Psoas muscle (tissue), 8 donors: ENCODE measurements around the gene JAM3. TPM values are rescaled to one million over a fixed set of nuclear protein-coding genes. Genes with fewer than 3 reads are reported as not detected.
A peak's percentile ranks its signal among the peaks of the same experiment; 100 is the strongest.

Source experiments
- ATAC-seq, 4 donors: fragments of 200-7000 bp; cut with Tn5 transposase; one replicate each; pipeline ENCODE4 v1.9.1; 2020; ENCODE audit warnings: moderate library complexity in 3 of 4, mild to moderate bottlenecking in 2 of 4
- DNase-seq, 2 donors: peaks; one replicate each; pipeline ENCODE4 v3.0.0-alpha.2; 2020
- H3K27ac ChIP-seq: fragments of 200-600 bp; one replicate; pipeline ENCODE4 v1.8.0; 2022
- H3K27me3 ChIP-seq, 3 donors: fragments of 200-600 bp in 1 of 3; one replicate each; pipeline versions ENCODE4 v1.6.1 to v1.8.0; 2013 to 2022; ENCODE audit warnings: low read length in 2 of 3, mild to moderate bottlenecking in 2 of 3, moderate library complexity in 1 of 3; ENCODE audit not compliant: insufficient read depth in 3 of 3
- H3K36me3 ChIP-seq, 2 donors: fragments of 200-600 bp in 1 of 2; one replicate each; pipeline versions ENCODE4 v1.6.1 to v1.8.0; 2013 to 2022; ENCODE audit warnings: low read depth in 1 of 2, mild to moderate bottlenecking in 1 of 2, moderate library complexity in 1 of 2; ENCODE audit not compliant: insufficient read depth in 1 of 2
- H3K4me1 ChIP-seq: fragments of 200-600 bp; one replicate; pipeline ENCODE4 v1.8.0; 2022
- H3K4me3 ChIP-seq: fragments of 200-600 bp; one replicate; pipeline ENCODE4 v1.8.0; 2022; ENCODE audit warnings: mild to moderate bottlenecking
- H3K9me3 ChIP-seq: fragments of 200-600 bp; one replicate; pipeline ENCODE4 v1.8.0; 2022
- WGBS, 3 donors: extraction: QIAGEN DNeasy Blood & Tissue Kit; methylation state at CpG; one replicate each; pipeline versions ENCODE4 v1.1.6 to v1.1.7; 2013; 5-methylcytosine and 5-hydroxymethylcytosine counted together
- intact Hi-C, 2 donors: fragments of 100-400 bp; cut with DNase I; formaldehyde crosslinking; loops; one replicate each; pipeline versions ENCODE4 v1.11.0 to v1.14.2; 2022
- polyA plus RNA-seq, 3 donors: library from polyadenylated mRNA; stranded (reverse); fragments of 200-250 nt; gene quantifications; one replicate each; pipeline ENCODE4 v1.2.3, GENCODE V29; 2013
- total RNA-seq, 4 donors: library from RNA; stranded (reverse); fragmentation: NEBNext Ultra II Directional in 2 of 4; extraction: Animal tissue kit (Norgen Biotek cat#: 25700) in 2 of 4; gene quantifications; one replicate each; pipeline versions ENCODE4 v1.2.1 to v1.2.4, GENCODE V29; 2021 to 2023
- TF ChIP-seq, protein P1 (sequence below): fragments of 200-600 bp; IDR thresholded peaks from one replicate; pipeline ENCODE4 v1.8.0; 2022; ENCODE audit warnings: antibody characterized with exemption
- donor health status: healthy with polysubstance abuse.
- donor health status: DM: no; HTN: no; CAD: no; lungs with moderate emphysema.
- donor health status: Bipolar disorder and iron deficiency.
- donor health status: healthy.
- donor health status: DM: yes; HTN: yes; CAD: no.
- donor health status: DM: no; HTN: no; CAD: no.
- donor health status: DM: no; HTN: no; CAD: no.
- donor health status: DM: yes; HTN: yes; CAD: no.

The JAM3 gene
- total and polyA plus RNA-seq, 7 donors, result 2.4 to 12.7 (median 5.8) TPM

GRCh38 chr11:134125507-134125906, 56.6 kb downstream of the JAM3 start:
- ATAC-seq (peak in 2 of 4 donors; percentile 14 to 21), DNase-seq (no peak)
- Histone ChIP-seq H3K27me3 (no peaks in the 10 kb centered on the region), H3K9me3 (no peaks in the 10 kb centered on the region), H3K36me3 (no peaks in the 10 kb centered on the region), H3K27ac (peak overlapping the region; percentile 69), H3K4me3 (peak overlapping the region; percentile 72), H3K4me1 (peaks cover 40% of the 10 kb centered on the region)
- TF ChIP-seq, protein P1, sequence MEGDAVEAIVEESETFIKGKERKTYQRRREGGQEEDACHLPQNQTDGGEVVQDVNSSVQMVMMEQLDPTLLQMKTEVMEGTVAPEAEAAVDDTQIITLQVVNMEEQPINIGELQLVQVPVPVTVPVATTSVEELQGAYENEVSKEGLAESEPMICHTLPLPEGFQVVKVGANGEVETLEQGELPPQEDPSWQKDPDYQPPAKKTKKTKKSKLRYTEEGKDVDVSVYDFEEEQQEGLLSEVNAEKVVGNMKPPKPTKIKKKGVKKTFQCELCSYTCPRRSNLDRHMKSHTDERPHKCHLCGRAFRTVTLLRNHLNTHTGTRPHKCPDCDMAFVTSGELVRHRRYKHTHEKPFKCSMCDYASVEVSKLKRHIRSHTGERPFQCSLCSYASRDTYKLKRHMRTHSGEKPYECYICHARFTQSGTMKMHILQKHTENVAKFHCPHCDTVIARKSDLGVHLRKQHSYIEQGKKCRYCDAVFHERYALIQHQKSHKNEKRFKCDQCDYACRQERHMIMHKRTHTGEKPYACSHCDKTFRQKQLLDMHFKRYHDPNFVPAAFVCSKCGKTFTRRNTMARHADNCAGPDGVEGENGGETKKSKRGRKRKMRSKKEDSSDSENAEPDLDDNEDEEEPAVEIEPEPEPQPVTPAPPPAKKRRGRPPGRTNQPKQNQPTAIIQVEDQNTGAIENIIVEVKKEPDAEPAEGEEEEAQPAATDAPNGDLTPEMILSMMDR, result no peak
- intact Hi-C loops, result no loop called here
- WGBS, 3 donors, result 31 to 39% (median 38%) methylated on average over 9 of the region's 9 CpGs

- peaks cover under 1% of the 10 kb centered on the region for H3K9me3 ChIP-seq
- no peaks in the 10 kb centered on the region for H3K27me3 ChIP-seq
- peaks cover 32% of the 10 kb centered on the region for H3K4me1 ChIP-seq
- WGBS, 3 donors, result 26 to 81% (median 78%) methylated on average over 1 of the region's 1 CpG
- TF ChIP-seq, protein P1, result no peak
- ATAC-seq, result peak; percentile 34 to 67 (median 47)
- no peak for DNase-seq
- H3K27ac ChIP-seq, result peak overlapping the region; percentile 69
- no peaks in the 10 kb centered on the region for H3K36me3 ChIP-seq
- intact Hi-C loops, result no loop called here
- H3K4me3 ChIP-seq, result no peak overlapping the region
Measured at GRCh38 chr11:134126217-134126822, 57.4 kb downstream of the JAM3 start.

- Histone ChIP-seq H3K27ac (no peak overlapping the region), H3K9me3 (peaks cover 13% of the 10 kb centered on the region), H3K4me1 (no peaks in the 10 kb centered on the region), H3K27me3 (no peaks in the 10 kb centered on the region), H3K36me3 (no peaks in the 10 kb centered on the region), H3K4me3 (no peak overlapping the region)
- TF ChIP-seq, protein P1, result no peak
- ATAC-seq, result no peak
- WGBS, 3 donors, result 95 to 98% (median 98%) methylated on average over 2 of the region's 2 CpGs
- DNase-seq, result no peak
- intact Hi-C loops, result no loop called here
Measured at GRCh38 chr11:134131628-134132244, 62.9 kb downstream of the JAM3 start.

- TF ChIP-seq, protein P1, result no peak
- no peaks in the 10 kb centered on the region for H3K36me3 ChIP-seq
- DNase-seq, result no peak
- intact Hi-C loops, result no loop called here
- H3K4me3 ChIP-seq, result no peak overlapping the region
- no peak overlapping the region for H3K27ac ChIP-seq
- no peaks in the 10 kb centered on the region for H3K4me1 ChIP-seq
- ATAC-seq, result no peak
- H3K27me3 ChIP-seq, result no peaks in the 10 kb centered on the region
- H3K9me3 ChIP-seq, result peaks cover 13% of the 10 kb centered on the region
Measured at GRCh38 chr11:134132808-134133207, 63.9 kb downstream of the JAM3 start.

DNA sequence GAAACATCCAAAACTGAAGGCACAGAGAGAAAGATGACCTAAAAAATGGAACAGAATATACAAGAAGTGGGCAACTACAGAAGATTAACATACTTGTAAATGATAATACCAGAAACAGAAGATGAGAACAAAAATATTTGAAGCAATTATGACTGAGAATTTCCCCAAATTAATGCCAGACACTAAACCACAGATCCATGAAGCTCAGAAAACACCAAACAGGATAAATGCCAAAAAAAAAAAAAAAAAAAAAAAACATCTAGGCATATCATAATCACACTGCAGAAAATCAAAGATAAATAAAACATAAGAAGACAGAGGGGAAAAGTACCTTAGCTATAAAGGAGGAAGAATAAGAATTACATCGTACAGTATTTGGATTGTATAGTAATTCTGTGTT, 65.3 kb downstream of the JAM3 start:
- Histone ChIP-seq H3K4me1 (no peaks in the 10 kb centered on the region), H3K27ac (no peak overlapping the region), H3K4me3 (no peak overlapping the region), H3K36me3 (no peaks in the 10 kb centered on the region), H3K9me3 (peaks cover 13% of the 10 kb centered on the region), H3K27me3 (no peaks in the 10 kb centered on the region)
- intact Hi-C loops, result no loop called here
- DNase-seq (no peak), ATAC-seq (no peak)
- TF ChIP-seq, protein P1, result no peak
- WGBS, 3 donors, result 99 to 100% (median 100%) methylated on average over 1 of the region's 1 CpG
